ENCODE data around the gene ZNRF1. TPM values are rescaled to one million over a fixed set of nuclear protein-coding genes. Genes with fewer than 3 reads are reported as not detected.

Gene ZNRF1
- total RNA-seq, 1 donor from 2014 or later, result 31.3 TPM

- no peak for DNase-seq (ENCODE audit: low read depth)
- Histone ChIP-seq H3K27me3 (ENCODE audit: control insufficient read depth, insufficient read depth, low read length) (no peaks in the 10 kb centered on the region), H3K4me3 (ENCODE audit: low read depth, low read length) (no peak overlapping the region), H3K36me3 (ENCODE audit: control insufficient read depth, insufficient read depth, low read length) (peaks cover 1% of the 10 kb centered on the region)
- TF ChIP-seq CTCF (IDR thresholded peaks at IDR 0.05; ENCODE audit: insufficient read depth, low read length, poor library complexity, severe bottlenecking), result no peak
Measured at GRCh38 chr16:75152635-75153034, 153.8 kb downstream of the ZNRF1 start.

- no peaks in the 10 kb centered on the region for H3K27me3 ChIP-seq (ENCODE audit: control insufficient read depth, insufficient read depth, low read length)
Measured at GRCh38 chr16:75160386-75160785, 161.6 kb downstream of the ZNRF1 start.

More at GRCh38 chr16:75160386-75160785, 161.6 kb downstream of the ZNRF1 start:
- no peak for DNase-seq (ENCODE audit: low read depth)
- TF ChIP-seq CTCF (IDR thresholded peaks at IDR 0.05; ENCODE audit: insufficient read depth, low read length, poor library complexity, severe bottlenecking), result no peak
- H3K36me3 ChIP-seq (ENCODE audit: control insufficient read depth, insufficient read depth, low read length), result no peaks in the 10 kb centered on the region
- no peak overlapping the region for H3K4me3 ChIP-seq (ENCODE audit: low read depth, low read length)

Other genes starting within 250 kb of the ZNRF1 start
- gene FA2H, start 224.2 kb upstream of the ZNRF1 start, total RNA-seq, result 12.4 and 12.5 TPM in 2 replicates
- gene WDR59, start 13.9 kb upstream of the ZNRF1 start, total RNA-seq, result 16.0 and 23.4 TPM in 2 replicates
- 0.55 TPM in 1 of 2 replicates, not detected in the other for gene LDHD, start 117.8 kb downstream of the ZNRF1 start, total RNA-seq
- 10.3 and 12.0 TPM in 2 replicates for gene ZFP1, start 149.5 kb downstream of the ZNRF1 start, total RNA-seq
- gene CTRB2, start 208.1 kb downstream of the ZNRF1 start, total RNA-seq, result not detected in 2 replicates
- not detected in 2 replicates for gene CTRB1, start 220.0 kb downstream of the ZNRF1 start, total RNA-seq

Data from kidney epithelial cell (primary cell).